ENCODE measurements around the gene UQCC3.
"Not testable (repeated sequence)": the region's sequence is repeated elsewhere in the genome, so short reads cannot be mapped to it uniquely, and the experiment has no call there.

UQCC3 gene

DNA sequence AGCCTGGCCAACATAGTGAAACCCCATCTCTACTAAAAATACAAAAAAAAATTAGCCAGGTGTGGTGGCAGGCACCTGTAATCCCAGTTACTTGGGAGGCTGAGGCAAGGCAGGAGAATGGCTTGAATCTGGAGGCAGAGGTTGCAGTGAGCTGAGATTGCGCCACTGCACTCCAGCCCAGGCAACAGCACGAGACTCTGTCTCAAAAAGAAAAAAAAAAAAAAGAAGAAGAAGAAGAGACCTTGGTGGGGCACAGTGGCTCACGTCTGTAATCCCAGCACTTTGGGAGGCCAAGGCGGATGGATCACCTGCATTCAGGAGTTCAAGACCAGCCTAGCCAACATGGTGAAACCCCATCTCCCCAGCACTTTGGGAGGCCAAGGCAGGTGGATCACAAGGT is 32.4 kb downstream of the UQCC3 start:
- not testable (repeated sequence) for DNase-seq (ENCODE audit: low read depth)

GRCh38 chr11:62705413-62705812 is 33.9 kb downstream of the UQCC3 start:
- no peak for DNase-seq (ENCODE audit: low read depth)

DNA sequence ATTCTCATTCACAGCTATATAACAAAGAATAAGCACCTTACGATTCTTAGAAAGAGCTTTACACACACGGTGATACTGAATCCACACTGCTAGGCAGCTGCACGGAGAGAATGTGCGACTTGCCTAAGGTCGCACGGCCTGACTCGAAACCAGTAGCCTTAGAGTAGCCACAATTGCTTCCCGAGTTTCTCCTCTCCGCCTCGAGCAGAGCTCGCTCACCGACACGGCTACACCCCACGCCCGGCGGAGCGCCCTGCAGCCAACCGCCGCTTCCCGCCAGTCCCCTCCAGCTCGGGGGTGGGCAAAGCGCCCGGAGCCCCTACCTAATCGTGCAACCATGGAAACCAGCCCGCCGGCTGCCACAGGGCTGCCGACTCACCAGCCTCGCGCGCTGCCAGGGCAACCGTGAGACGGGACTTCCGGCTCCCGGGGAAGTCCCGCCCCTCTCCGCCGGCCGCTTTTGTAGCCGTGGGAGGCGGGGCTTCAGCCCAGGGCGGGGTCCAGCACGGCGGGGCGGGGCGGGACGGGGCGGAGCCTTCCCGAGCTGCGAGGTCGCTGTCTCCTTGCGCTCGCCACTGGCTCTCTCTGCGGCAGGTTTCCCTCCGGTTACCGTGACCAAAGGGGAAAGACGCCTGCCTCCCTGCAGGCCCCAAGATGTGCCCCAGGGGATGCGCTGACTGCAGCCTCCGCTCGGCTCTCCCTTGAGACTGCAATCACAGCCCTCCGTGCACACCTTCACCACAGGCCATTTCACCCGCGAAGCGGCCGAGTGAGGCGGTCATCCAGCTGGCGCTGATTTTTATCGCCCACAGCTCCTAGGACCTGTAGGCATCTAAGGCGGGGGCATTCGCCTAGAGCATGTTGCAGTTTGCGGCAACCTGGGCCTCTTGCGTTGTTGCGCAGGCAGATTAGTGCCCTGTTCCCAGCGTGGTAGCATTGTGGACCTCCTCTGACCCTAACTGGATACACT is 34.7 kb downstream of the UQCC3 start:
- DNase-seq (ENCODE audit: low read depth), result peak; percentile 63

- no peak for DNase-seq (ENCODE audit: low read depth)
Measured at GRCh38 chr11:62706850-62707247, 35.4 kb downstream of the UQCC3 start.

DNA sequence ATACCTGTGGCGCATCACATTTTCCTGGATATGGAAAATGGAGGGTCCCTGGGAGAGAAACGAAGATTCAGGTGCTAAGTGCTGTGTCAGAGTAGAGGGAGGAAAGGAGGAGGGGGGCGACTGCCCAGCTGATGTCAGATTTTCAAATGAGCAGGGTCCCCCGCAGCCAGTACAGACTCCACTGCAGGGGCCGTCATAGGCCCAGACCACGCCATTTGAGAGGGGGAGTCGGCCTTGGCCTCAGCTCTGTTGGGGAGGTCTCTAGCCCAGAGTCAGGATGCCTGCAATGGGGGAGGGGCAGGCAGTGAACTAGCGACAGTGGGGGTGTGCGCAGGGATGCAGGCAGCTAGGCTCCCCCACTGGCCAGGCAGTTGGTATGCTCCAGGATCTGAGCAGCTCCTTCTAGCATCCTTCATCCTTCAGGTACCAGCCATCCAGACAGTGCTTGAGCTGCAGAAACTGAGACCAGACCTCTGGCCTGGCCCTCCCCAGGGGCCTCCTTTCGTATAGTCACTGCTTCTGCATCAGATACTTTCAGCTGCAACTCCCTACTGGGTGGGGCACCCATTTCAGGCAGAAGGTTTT is 35.9 kb downstream of the UQCC3 start, which contains the start of the genes BSCL2 and GNG3:
Gene BSCL2 (minus strand): TSS at position 148 of the 585 bp plus-strand sequence. CDS start 229 bp downstream, outside the sequence.
Gene GNG3 (plus strand): TSS at position 400 of the 585 bp plus-strand sequence. CDS start 620 bp downstream, outside the sequence.
- no peak for DNase-seq (ENCODE audit: low read depth)

GRCh38 chr11:62708392-62708791 is 36.9 kb downstream of the UQCC3 start:
- DNase-seq (ENCODE audit: low read depth), result no peak

GRCh38 chr11:62708793-62709192 is 37.3 kb downstream of the UQCC3 start:
- DNase-seq (ENCODE audit: low read depth), result no peak

GRCh38 chr11:62709247-62710000 is 38.0 kb downstream of the UQCC3 start:
- peak; percentile 71 for DNase-seq (ENCODE audit: low read depth)

DNA sequence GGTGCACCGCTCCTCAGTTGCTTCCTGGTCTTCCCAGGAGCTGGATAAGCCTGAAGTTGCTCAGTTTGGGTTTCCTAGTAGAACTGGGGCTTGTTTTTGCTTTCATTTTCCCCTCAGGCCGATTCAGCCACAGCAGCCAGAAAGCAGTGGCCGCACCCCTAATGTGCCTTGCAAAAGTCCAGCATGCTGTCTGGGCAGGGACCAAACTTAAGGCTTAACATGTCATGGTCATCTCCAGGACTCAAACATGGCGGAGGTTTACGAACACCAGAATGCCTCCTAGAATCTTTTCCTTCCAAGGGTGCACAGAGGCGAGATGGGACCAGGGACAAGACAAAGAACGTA is 38.5 kb downstream of the UQCC3 start:
- no peak for DNase-seq (ENCODE audit: low read depth)

- DNase-seq (ENCODE audit: low read depth), result no peak
Measured at GRCh38 chr11:62712276-62712812, 40.9 kb downstream of the UQCC3 start.

DNA sequence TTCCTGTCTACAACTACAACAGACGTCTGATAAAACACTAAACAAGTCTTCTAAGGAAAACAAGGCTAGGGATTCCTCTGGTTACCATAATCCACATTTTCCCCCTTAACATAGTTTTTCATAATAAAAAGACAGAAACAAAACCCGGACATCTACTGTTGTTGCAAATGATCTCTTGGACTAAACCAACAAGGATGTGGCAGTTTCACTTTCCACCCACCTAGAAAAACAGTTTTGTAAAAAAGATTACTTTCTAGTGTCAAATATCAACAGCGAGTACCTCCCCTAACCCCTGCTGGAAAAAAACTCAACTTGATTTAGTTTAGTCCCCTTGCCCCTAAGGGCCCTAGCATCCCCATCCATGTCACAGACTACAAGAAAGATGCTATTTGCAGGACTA is 41.4 kb downstream of the UQCC3 start:
- no peak for DNase-seq (ENCODE audit: low read depth)

GRCh38 chr11:62713343-62713742 is 41.9 kb downstream of the UQCC3 start:
- DNase-seq (ENCODE audit: low read depth), result no peak

DNA sequence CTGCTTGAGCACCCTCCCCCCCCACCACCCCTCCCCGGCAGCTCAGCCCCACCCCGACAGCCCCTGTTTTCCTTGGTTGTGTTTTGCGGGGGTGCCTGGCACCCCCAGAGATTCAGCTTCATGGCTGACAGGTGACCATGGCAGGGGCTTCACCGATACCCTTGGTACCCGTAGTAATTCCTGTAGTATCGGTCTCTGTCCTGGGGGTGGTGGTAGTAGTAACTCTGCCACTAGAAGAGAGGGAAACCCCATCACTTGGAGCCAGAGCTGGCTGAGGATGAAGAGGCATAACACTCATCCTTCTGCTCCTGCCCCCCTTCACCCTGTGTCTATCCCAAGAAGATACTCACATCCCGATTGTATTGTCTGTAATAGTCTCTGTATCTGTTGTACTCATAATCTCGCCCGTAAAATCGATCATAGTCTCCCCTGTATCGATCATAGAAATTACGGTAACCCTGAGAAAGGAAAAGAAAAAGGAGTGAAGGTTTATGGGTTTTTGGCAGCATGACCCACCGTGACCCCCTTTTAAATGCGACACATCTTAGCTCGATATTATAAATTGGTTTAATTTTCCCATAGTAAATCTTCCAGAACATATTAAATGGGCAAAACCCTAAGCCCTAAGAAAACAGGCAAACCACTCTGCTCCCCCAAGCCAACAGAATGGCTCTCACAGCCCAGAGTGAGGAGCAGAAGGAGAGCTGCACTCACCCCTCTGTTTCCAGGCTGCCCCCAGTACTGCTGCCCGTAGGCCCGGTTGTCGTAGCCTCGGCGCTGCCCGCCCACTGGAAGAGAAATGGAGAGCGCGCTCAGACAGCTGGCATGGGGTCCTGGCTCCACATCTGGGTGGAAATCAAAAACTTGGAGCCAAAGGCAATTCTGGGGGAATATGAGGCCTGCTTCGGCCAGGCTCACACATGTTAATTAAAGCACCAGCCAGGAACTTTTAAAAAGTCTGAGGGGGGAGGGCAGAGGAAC is 44.0 kb downstream of the UQCC3 start:
- DNase-seq (ENCODE audit: low read depth), result no peak

GRCh38 chr11:62716206-62716605 is 44.7 kb downstream of the UQCC3 start:
- no peak for DNase-seq (ENCODE audit: low read depth)

GRCh38 chr11:62716816-62717215 is 45.3 kb downstream of the UQCC3 start:
- DNase-seq (ENCODE audit: low read depth), result no peak

DNA sequence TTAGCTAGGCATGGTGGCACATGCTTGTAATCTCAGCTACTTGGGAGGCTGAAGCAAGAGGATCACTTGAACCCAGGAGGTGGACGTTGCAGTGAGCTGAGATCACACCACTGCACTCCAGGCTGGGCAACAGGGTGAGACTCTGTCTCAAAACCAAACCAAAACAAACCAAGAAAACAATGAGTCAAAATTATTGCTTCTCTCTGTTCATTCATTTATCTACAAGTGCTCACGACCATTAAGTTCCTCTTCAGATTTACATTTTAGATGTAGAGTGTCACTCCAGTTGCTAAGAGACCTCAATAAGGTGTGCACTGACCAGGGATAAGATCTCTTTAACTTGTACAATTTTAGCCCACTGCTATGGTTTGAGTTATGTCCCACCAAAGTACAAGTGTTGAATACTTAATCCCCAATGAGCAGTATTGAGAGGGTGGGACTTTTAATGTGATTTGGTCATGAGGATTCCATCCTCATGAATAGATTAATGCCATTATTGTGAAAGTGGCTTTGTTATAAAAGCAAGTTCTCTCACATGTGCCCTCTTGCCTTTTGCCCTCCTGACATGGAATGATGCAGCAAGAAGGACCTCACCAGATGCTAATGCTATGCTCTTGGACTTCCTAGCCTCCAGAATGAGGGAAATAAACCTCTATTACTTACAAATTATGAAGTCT is 48.0 kb downstream of the UQCC3 start:
- DNase-seq (ENCODE audit: low read depth), result no peak

GRCh38 chr11:62721994-62722393 is 50.5 kb downstream of the UQCC3 start:
- no peak for DNase-seq (ENCODE audit: low read depth)
